Measurements from ENCODE around the gene MTMR11.
A peak's percentile ranks its signal among the peaks of the same experiment; 100 is the strongest.

The MTMR11 gene

GRCh38 chr1:149936170-149936991 is at the start of gene MTMR11:
MTMR11 (minus strand) TSS chr1:149936879; CDS start chr1:149936647, 232 bp downstream.
- TF ChIP-seq CTCF (IDR thresholded peaks at IDR 0.05; ENCODE audit: low read depth, low read length): no peak
- DNase-seq (ENCODE audit: low read depth in 2 of 2): peak; percentile 46 to 48
- H3K4me3 ChIP-seq (replicated peaks in 1 of 2; ENCODE audit: low read depth in 2 of 2, low read length in 2 of 2): peak within 1 kb of the TSS; percentile 68 to 82

- no peak for DNase-seq (ENCODE audit: low read depth in 2 of 2)
Measured at GRCh38 chr1:149979972-149980540, 43.4 kb upstream of the MTMR11 start.

GRCh38 chr1:149979245-149979971 is 42.7 kb upstream of the MTMR11 start:
- TF ChIP-seq CTCF (IDR thresholded peaks at IDR 0.05; ENCODE audit: low read depth, low read length): no peak
- no peak for DNase-seq (ENCODE audit: low read depth in 2 of 2)
- no peak overlapping the region for H3K4me3 ChIP-seq (replicated peaks in 1 of 2; ENCODE audit: low read depth in 2 of 2, low read length in 2 of 2)

More at GRCh38 chr1:149979972-149980540, 43.4 kb upstream of the MTMR11 start:
- no peak overlapping the region for H3K4me3 ChIP-seq (replicated peaks in 1 of 2; ENCODE audit: low read depth in 2 of 2, low read length in 2 of 2)
- TF ChIP-seq CTCF (IDR thresholded peaks at IDR 0.05; ENCODE audit: low read depth, low read length): no peak

- TF ChIP-seq CTCF (IDR thresholded peaks at IDR 0.05; ENCODE audit: low read depth, low read length): no peak
- no peak overlapping the region for H3K4me3 ChIP-seq (replicated peaks in 1 of 2; ENCODE audit: low read depth in 2 of 2, low read length in 2 of 2)
- peak; percentile 26 to 32 for DNase-seq (ENCODE audit: low read depth in 2 of 2)
Measured at GRCh38 chr1:149978547-149979023, 41.9 kb upstream of the MTMR11 start.

GRCh38 chr1:149977345-149977744 is 40.7 kb upstream of the MTMR11 start:
- no peak for DNase-seq (ENCODE audit: low read depth in 2 of 2)
- no peak for TF ChIP-seq CTCF (IDR thresholded peaks at IDR 0.05; ENCODE audit: low read depth, low read length)
- H3K4me3 ChIP-seq (replicated peaks in 1 of 2; ENCODE audit: low read depth in 2 of 2, low read length in 2 of 2): no peak overlapping the region

GRCh38 chr1:149972547-149972946 is 35.9 kb upstream of the MTMR11 start:
- TF ChIP-seq CTCF (IDR thresholded peaks at IDR 0.05; ENCODE audit: low read depth, low read length): no peak
- H3K4me3 ChIP-seq (replicated peaks in 1 of 2; ENCODE audit: low read depth in 2 of 2, low read length in 2 of 2): no peak overlapping the region
- no peak for DNase-seq (ENCODE audit: low read depth in 2 of 2)
